Vagina (tissue), 2 donors: ENCODE data around the gene PLOD1. TPM values are rescaled to one million over a fixed set of nuclear protein-coding genes. Genes with fewer than 3 reads are reported as not detected.

ENCODE experiments used
- DNase-seq, 2 donors: peaks; one replicate each; pipeline ENCODE4 v3.0.0-alpha.2; 2017; ENCODE audit errors: extremely low spot score in 2 of 2
- H3K27ac ChIP-seq: fragments of 200-600 bp; sonication (generic); one replicate; pipeline ENCODE4 v1.5.1; 2019
- H3K27me3 ChIP-seq: fragments of 200-600 bp; sonication (generic); one replicate; pipeline ENCODE4 v1.5.1; 2019
- H3K36me3 ChIP-seq, 2 donors: fragments of 200-600 bp; sonication (generic); one replicate each; pipeline ENCODE4 v1.5.1; 2017 to 2019
- H3K4me1 ChIP-seq: fragments of 200-600 bp; sonication (generic); one replicate; pipeline ENCODE4 v1.5.1; 2019
- H3K4me3 ChIP-seq, 2 donors: fragments of 200-600 bp; sonication (generic); 1 replicate in 1 of 2; 2 replicates in 1 of 2; pipeline ENCODE4 v1.5.1; 2016 to 2019
- H3K9me3 ChIP-seq: fragments of 200-600 bp; sonication (generic); one replicate; pipeline ENCODE4 v1.5.1; 2019
- POLR2A ChIP-seq, 2 donors: fragments of 450-650 bp; IDR thresholded peaks; one replicate each; pipeline ENCODE4 v1.6.1; 2017; ENCODE audit warnings: antibody characterized with exemption in 2 of 2, mild to moderate bottlenecking in 2 of 2, moderate library complexity in 2 of 2
- intact Hi-C: fragments of 100-400 bp; cut with DNase I; formaldehyde crosslinking; loops from one replicate; pipeline ENCODE4 v1.15.1; 2023
- small RNA-seq: library from RNA; depleted of rRNA; stranded (forward); fragments of <200 nt; gene quantifications from one replicate; pipeline ENCODE3, GENCODE V24; 2016
- total RNA-seq: library from RNA; depleted of rRNA; stranded (reverse); fragments of >200 nt; gene quantifications from one replicate; pipeline ENCODE4 v1.2.3, GENCODE V29; 2016

PLOD1 gene
- total RNA-seq, 1 donor from 2014 or later, result 42.2 TPM

- H3K4me3 ChIP-seq, result no peak overlapping the region
- intact Hi-C loops, result no loop called here
- TF ChIP-seq POLR2A (IDR thresholded peaks at IDR 0.05), result no peak
- no peak overlapping the region for H3K27ac ChIP-seq
- DNase-seq, result peak in 1 of 2 donors; percentile 77
- H3K9me3 ChIP-seq, result no peaks in the 10 kb centered on the region
- peaks cover 0 to 33% of the 10 kb centered on the region in 2 donors for H3K36me3 ChIP-seq
- peaks cover 11% of the 10 kb centered on the region for H3K4me1 ChIP-seq
- no peaks in the 10 kb centered on the region for H3K27me3 ChIP-seq
These were observed 87.5 kb downstream of the PLOD1 start for GRCh38 chr1:12022036-12022435.

Small RNAs within 50 kb of the gene (small RNA-seq; reads per million reads assigned to genes)
- gene AL096840.1, result not detected
- not detected for gene RF00019
- gene RNU5E-4P, result 2.2 reads per million, percentile 65 among the genes with 10 or more reads in this experiment

Other genes with a start within 250 kb of the PLOD1 start
- not detected for gene DRAXIN, start 243.0 kb upstream of the PLOD1 start, total RNA-seq
- 49.4 TPM for gene AGTRAP, start 198.6 kb upstream of the PLOD1 start, total RNA-seq
- not detected for gene C1orf167, start 172.5 kb upstream of the PLOD1 start, total RNA-seq
- gene MTHFR, start 128.8 kb upstream of the PLOD1 start, total RNA-seq, result 47.9 TPM
- gene CLCN6, start 128.5 kb upstream of the PLOD1 start, total RNA-seq, result 19.2 TPM
- gene NPPA, start 86.9 kb upstream of the PLOD1 start, total RNA-seq, result not detected
- gene NPPB, start 75.8 kb upstream of the PLOD1 start, total RNA-seq, result not detected
- 51.1 TPM for gene KIAA2013, start 8.3 kb upstream of the PLOD1 start, total RNA-seq
- 61.6 TPM for gene MFN2, start 45.7 kb downstream of the PLOD1 start, total RNA-seq
- gene MIIP, start 84.8 kb downstream of the PLOD1 start, total RNA-seq, result 34.6 TPM
- 1.2 TPM for gene TNFRSF8, start 128.6 kb downstream of the PLOD1 start, total RNA-seq
- gene TNFRSF1B, start 232.3 kb downstream of the PLOD1 start, total RNA-seq, result 41.0 TPM